Astrocyte (in vitro differentiated cells and primary cell): ENCODE data around the gene SLC38A11. TPM values are rescaled to one million over a fixed set of nuclear protein-coding genes. Genes with fewer than 3 reads are reported as not detected.
"Not testable (repeated sequence)": the region's sequence is repeated elsewhere in the genome, so short reads cannot be mapped to it uniquely, and the experiment has no call there.

Experiments
- DNase-seq: peaks from one replicate; pipeline ENCODE4 v3.0.0-alpha.2; 2010; ENCODE audit warnings: low read depth
- FAIRE-seq: peaks from 2 replicates; lab custom pipeline; 2011; peaks lifted over from hg19 to GRCh38; lab: Jason Lieb, UNC
- H2AFZ ChIP-seq: 2 replicates; pipeline ENCODE4 v1.6.0; 2012; ENCODE audit warnings: low read depth, low read length, inconsistent platforms
- H3K27ac ChIP-seq: 2 replicates; pipeline ENCODE4 v1.5.1; 2011; ENCODE audit warnings: low read depth, low read length, inconsistent platforms
- H3K27me3 ChIP-seq: 2 replicates; pipeline ENCODE4 v1.6.0; 2011; ENCODE audit warnings: low read length, inconsistent platforms; ENCODE audit not compliant: insufficient read depth
- H3K36me3 ChIP-seq: 2 replicates; pipeline ENCODE4 v1.5.1; 2011; ENCODE audit warnings: low read length, inconsistent platforms; ENCODE audit not compliant: insufficient read depth
- H3K4me1 ChIP-seq: 2 replicates; pipeline ENCODE4 v1.5.1; 2011; ENCODE audit warnings: low read length, inconsistent platforms; ENCODE audit not compliant: insufficient read depth
- H3K4me2 ChIP-seq: 2 replicates; pipeline ENCODE4 v1.6.0; 2012; ENCODE audit warnings: low read length, inconsistent platforms
- H3K4me3 ChIP-seq: 2 replicates; pipeline ENCODE4 v1.5.1; 2011; ENCODE audit warnings: low read depth, mild to moderate bottlenecking, low read length, inconsistent platforms; ENCODE audit not compliant: insufficient read depth
- H3K79me2 ChIP-seq: 2 replicates; pipeline ENCODE4 v1.6.0; 2012; ENCODE audit warnings: mild to moderate bottlenecking, low read length, inconsistent platforms; ENCODE audit not compliant: insufficient read depth
- H3K9ac ChIP-seq: 2 replicates; pipeline ENCODE4 v1.6.0; 2012; ENCODE audit warnings: mild to moderate bottlenecking, low read length, inconsistent platforms
- H3K9me3 ChIP-seq: 2 replicates; pipeline ENCODE4 v1.5.1; 2012; ENCODE audit warnings: low read depth, mild to moderate bottlenecking, low read length, inconsistent platforms; ENCODE audit not compliant: insufficient read depth
- H4K20me1 ChIP-seq: 2 replicates; pipeline ENCODE4 v1.6.0; 2012; ENCODE audit warnings: low read length, inconsistent platforms; ENCODE audit not compliant: insufficient read depth
- H3K27ac Mint-ChIP-seq: one replicate; pipeline ENCODE4 v1.8.0; 2021; ENCODE audit warnings: mild to moderate bottlenecking, mixed read lengths; ENCODE audit not compliant: unreplicated experiment
- H3K27me3 Mint-ChIP-seq: one replicate; pipeline ENCODE4 v1.8.0; 2021; ENCODE audit warnings: low read depth, mixed read lengths; ENCODE audit not compliant: unreplicated experiment
- H3K36me3 Mint-ChIP-seq: one replicate; pipeline ENCODE4 v1.8.0; 2021; ENCODE audit warnings: low read depth, mixed read lengths; ENCODE audit not compliant: unreplicated experiment
- H3K4me1 Mint-ChIP-seq: one replicate; pipeline ENCODE4 v1.8.0; 2021; ENCODE audit warnings: low read depth, mixed read lengths; ENCODE audit not compliant: unreplicated experiment
- H3K4me3 Mint-ChIP-seq: one replicate; pipeline ENCODE4 v1.8.0; 2021; ENCODE audit warnings: mild to moderate bottlenecking, moderate library complexity, mixed read lengths; ENCODE audit not compliant: unreplicated experiment
- H3K9me3 Mint-ChIP-seq: one replicate; pipeline ENCODE4 v1.8.0; 2021; ENCODE audit warnings: mild to moderate bottlenecking, mixed read lengths; ENCODE audit not compliant: unreplicated experiment
- CTCF ChIP-seq: IDR thresholded peaks from 2 replicates; pipeline ENCODE4 v1.5.1; 2011; ENCODE audit warnings: low read depth, mild to moderate bottlenecking, inconsistent platforms, low read length, moderate library complexity; ENCODE audit not compliant: insufficient read depth
- EZH2 ChIP-seq: IDR thresholded peaks from 2 replicates; pipeline ENCODE4 v1.6.1; 2012; ENCODE audit warnings: mild to moderate bottlenecking, low read length, inconsistent platforms; ENCODE audit not compliant: insufficient read depth
- total RNA-seq: library from RNA; stranded (reverse); gene quantifications from 2 replicates; pipeline ENCODE4 v1.2.1, GENCODE V29; 2021

The SLC38A11 gene
- total RNA-seq, 1 donor from 2014 or later = not detected

- H3K4me1 ChIP-seq = peaks cover 12% of the 10 kb centered on the region
- H3K9ac ChIP-seq, DNase-seq, H3K27me3 Mint-ChIP-seq, H3K9me3 ChIP-seq, H3K27me3 ChIP-seq, H3K27ac ChIP-seq, H3K4me2 ChIP-seq, H3K4me3 ChIP-seq, H3K4me3 Mint-ChIP-seq, H3K79me2 ChIP-seq, H3K36me3 ChIP-seq, H3K9me3 Mint-ChIP-seq, H2AFZ ChIP-seq, FAIRE-seq, H3K36me3 Mint-ChIP-seq, H4K20me1 ChIP-seq, H3K27ac Mint-ChIP-seq: not testable (repeated sequence)
- H3K4me1 Mint-ChIP-seq = peaks cover 35% of the 10 kb centered on the region
Observed at GRCh38 chr2:164986027-164986426, 30.7 kb upstream of the SLC38A11 start.

DNA sequence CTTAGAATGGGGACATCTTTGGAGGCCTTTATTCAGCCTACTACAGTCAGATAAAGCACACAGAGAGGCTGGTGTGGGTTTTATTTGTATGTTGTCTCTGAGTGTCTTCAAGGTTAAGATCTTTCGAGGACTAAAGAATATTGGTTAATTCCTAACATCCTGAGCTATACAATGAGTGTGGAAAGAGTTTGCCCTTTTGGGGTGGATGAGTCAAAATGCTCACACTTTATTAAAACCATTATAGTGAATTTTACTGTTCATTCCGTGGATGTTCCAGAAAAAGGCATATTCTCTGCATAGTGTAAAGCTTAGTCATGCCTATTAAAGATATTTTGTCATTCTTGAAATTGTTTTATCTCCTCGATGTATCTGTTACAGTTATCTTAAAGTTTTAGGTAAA lies 29.1 kb upstream of the SLC38A11 start:
- peak overlapping the region; percentile 55 for H3K27ac Mint-ChIP-seq
- Histone ChIP-seq H3K4me2 (no peak overlapping the region), H3K27me3 (no peaks in the 10 kb centered on the region), H2AFZ (no peak overlapping the region), H3K4me1 (peaks cover 16% of the 10 kb centered on the region), H3K27ac (peak overlapping the region; percentile 2), H3K9me3 (no peaks in the 10 kb centered on the region), H3K79me2 (no peaks in the 10 kb centered on the region), H4K20me1 (no peaks in the 10 kb centered on the region), H3K4me3 (no peak overlapping the region), H3K36me3 (no peaks in the 10 kb centered on the region), H3K9ac (no peak overlapping the region)
- peak; percentile 9 for DNase-seq
- H3K4me1 Mint-ChIP-seq = peaks cover 42% of the 10 kb centered on the region
- H3K4me3 Mint-ChIP-seq = no peak overlapping the region
- H3K36me3 Mint-ChIP-seq = no peaks in the 10 kb centered on the region
- H3K27me3 Mint-ChIP-seq = no peaks in the 10 kb centered on the region
- no peaks in the 10 kb centered on the region for H3K9me3 Mint-ChIP-seq
- FAIRE-seq = peak; percentile 83
- TF ChIP-seq CTCF = no peak
- no peak for TF ChIP-seq EZH2

- TF ChIP-seq CTCF (no peak), EZH2 (no peak)
- H3K27me3 Mint-ChIP-seq = no peaks in the 10 kb centered on the region
- peaks cover 16% of the 10 kb centered on the region for H3K4me1 ChIP-seq
- no peaks in the 10 kb centered on the region for H3K9me3 ChIP-seq
- no peaks in the 10 kb centered on the region for H3K36me3 ChIP-seq
- no peaks in the 10 kb centered on the region for H3K36me3 Mint-ChIP-seq
- H3K4me3 Mint-ChIP-seq = no peak overlapping the region
- peak overlapping the region; percentile 89 for H3K27ac Mint-ChIP-seq
- H4K20me1 ChIP-seq = no peaks in the 10 kb centered on the region
- H3K9ac ChIP-seq = peak overlapping the region; percentile 41
- FAIRE-seq (peak; percentile 67), DNase-seq (peak; percentile 54)
- H2AFZ ChIP-seq = peak overlapping the region; percentile 27
- H3K4me3 ChIP-seq = no peak overlapping the region
- H3K4me2 ChIP-seq = peak overlapping the region; percentile 45
- no peaks in the 10 kb centered on the region for H3K9me3 Mint-ChIP-seq
- no peaks in the 10 kb centered on the region for H3K79me2 ChIP-seq
- H3K4me1 Mint-ChIP-seq = peaks cover 34% of the 10 kb centered on the region
- peak overlapping the region; percentile 77 for H3K27ac ChIP-seq
- H3K27me3 ChIP-seq = no peaks in the 10 kb centered on the region
Observed at GRCh38 chr2:164981217-164981990, 26.1 kb upstream of the SLC38A11 start.

DNA sequence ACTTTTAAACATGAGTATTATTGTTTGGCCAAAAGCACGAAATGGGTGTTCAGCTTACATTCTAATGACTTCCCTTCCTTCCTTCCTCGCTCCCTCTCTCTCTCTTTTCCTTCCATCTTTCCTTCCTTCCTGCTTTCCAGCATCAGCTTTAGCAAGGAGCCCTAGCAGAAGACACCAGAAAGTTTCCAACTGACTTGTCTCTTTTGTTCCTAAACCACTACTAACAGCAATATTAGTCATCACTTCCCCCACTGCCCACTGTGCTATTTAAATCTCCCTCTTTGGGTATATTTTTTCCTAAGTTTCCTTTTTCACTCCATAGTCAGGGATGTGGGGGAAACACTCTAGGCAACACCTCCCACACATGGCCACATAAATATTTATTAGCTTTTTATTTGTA lies 25.4 kb upstream of the SLC38A11 start:
- DNase-seq (peak; percentile 52), FAIRE-seq (peak; percentile 83)
- not testable (repeated sequence) for H3K4me3 ChIP-seq, H3K79me2 ChIP-seq, H3K27me3 ChIP-seq, H3K4me3 Mint-ChIP-seq, H3K36me3 ChIP-seq, H3K27me3 Mint-ChIP-seq, H4K20me1 ChIP-seq, H3K36me3 Mint-ChIP-seq, H3K9me3 ChIP-seq, H3K9me3 Mint-ChIP-seq, H2AFZ ChIP-seq
- H3K27ac ChIP-seq = peak overlapping the region; percentile 77
- H3K27ac Mint-ChIP-seq = peak overlapping the region; percentile 89
- peaks cover 34% of the 10 kb centered on the region for H3K4me1 Mint-ChIP-seq
- peak overlapping the region; percentile 41 for H3K9ac ChIP-seq
- H3K4me1 ChIP-seq = peaks cover 16% of the 10 kb centered on the region
- H3K4me2 ChIP-seq = peak overlapping the region; percentile 45
